ENCODE data around the gene IL17RC.

Gene IL17RC

DNA sequence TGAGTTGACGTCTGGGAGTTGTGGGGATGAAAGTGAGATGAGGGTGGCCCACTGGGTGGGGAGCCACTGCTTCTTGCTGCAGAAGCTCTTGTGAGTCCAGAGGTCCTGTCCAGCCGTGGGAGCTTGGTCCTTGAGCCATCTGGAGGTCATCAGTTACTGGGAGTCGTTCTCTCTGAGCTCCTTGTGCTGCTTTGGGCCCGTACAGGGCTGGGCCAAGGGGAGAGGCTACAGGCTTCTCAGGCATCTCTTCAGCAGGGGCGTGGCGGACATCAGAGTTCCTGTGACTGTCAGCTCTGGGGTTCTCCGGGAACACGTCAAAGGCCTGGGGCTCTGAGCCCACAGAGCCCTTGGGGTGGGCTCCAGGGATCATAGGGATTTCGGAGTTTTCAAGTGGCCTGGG is 32.7 kb downstream of the IL17RC start:
- H3K9me3 ChIP-seq (ENCODE audit: insufficient read depth, low read length), result no peaks in the 10 kb centered on the region
- H3K79me2 ChIP-seq (ENCODE audit: low read length), result no peaks in the 10 kb centered on the region
- no peak overlapping the region for H3K4me2 ChIP-seq (ENCODE audit: low read length)
- H2AFZ ChIP-seq (ENCODE audit: low read depth, low read length), result no peak overlapping the region
- H3K27me3 ChIP-seq (ENCODE audit: low read depth, low read length), result no peaks in the 10 kb centered on the region
- no peak overlapping the region for H3K27ac ChIP-seq (ENCODE audit: low read length)
- H3K4me1 ChIP-seq (ENCODE audit: low read length), result peaks cover 12% of the 10 kb centered on the region
- TF ChIP-seq EZH2phosphoT487 (IDR thresholded peaks at IDR 0.05; ENCODE audit: low read depth), result no peak
- TF ChIP-seq, protein P1, sequence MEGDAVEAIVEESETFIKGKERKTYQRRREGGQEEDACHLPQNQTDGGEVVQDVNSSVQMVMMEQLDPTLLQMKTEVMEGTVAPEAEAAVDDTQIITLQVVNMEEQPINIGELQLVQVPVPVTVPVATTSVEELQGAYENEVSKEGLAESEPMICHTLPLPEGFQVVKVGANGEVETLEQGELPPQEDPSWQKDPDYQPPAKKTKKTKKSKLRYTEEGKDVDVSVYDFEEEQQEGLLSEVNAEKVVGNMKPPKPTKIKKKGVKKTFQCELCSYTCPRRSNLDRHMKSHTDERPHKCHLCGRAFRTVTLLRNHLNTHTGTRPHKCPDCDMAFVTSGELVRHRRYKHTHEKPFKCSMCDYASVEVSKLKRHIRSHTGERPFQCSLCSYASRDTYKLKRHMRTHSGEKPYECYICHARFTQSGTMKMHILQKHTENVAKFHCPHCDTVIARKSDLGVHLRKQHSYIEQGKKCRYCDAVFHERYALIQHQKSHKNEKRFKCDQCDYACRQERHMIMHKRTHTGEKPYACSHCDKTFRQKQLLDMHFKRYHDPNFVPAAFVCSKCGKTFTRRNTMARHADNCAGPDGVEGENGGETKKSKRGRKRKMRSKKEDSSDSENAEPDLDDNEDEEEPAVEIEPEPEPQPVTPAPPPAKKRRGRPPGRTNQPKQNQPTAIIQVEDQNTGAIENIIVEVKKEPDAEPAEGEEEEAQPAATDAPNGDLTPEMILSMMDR (IDR thresholded peaks at IDR 0.05; ENCODE audit: low read depth, low read length), result no peak
- no peaks in the 10 kb centered on the region for H4K20me1 ChIP-seq (ENCODE audit: insufficient read depth, low read length)
- H3K36me3 ChIP-seq (replicated peaks; ENCODE audit: low read depth, low read length), result peaks cover 6% of the 10 kb centered on the region
- H3K4me3 ChIP-seq (ENCODE audit: low read length), result no peak overlapping the region
- no peak overlapping the region for H3K9ac ChIP-seq (ENCODE audit: low read length)

DNA sequence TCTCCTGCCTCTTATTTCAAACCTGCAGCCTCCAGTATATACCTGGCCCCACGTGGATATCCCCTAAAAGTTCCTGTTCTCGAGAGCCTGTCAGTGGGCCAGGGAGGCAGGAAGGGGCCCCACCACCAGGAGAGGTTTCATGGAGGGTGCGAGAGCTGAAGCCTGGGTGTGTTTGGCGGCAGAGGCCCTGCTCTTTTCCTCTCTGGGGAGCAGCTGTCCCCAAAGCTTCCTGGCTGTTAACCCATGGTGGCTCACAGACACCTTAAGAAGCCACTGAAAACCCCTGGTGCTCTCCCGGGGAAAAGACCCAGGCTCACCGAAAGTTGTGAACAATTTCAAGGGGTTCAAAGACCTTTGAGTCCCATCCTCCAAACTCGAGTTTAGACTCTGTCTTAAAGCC is 34.2 kb downstream of the IL17RC start:
- H3K9me3 ChIP-seq (ENCODE audit: insufficient read depth, low read length), result no peaks in the 10 kb centered on the region
- H3K4me2 ChIP-seq (ENCODE audit: low read length), result peak overlapping the region; percentile 90
- H2AFZ ChIP-seq (ENCODE audit: low read depth, low read length), result no peak overlapping the region
- H3K36me3 ChIP-seq (replicated peaks; ENCODE audit: low read depth, low read length), result peaks cover 6% of the 10 kb centered on the region
- H3K4me3 ChIP-seq (ENCODE audit: low read length), result peak overlapping the region; percentile 87
- H4K20me1 ChIP-seq (ENCODE audit: insufficient read depth, low read length), result no peaks in the 10 kb centered on the region
- no peak for TF ChIP-seq EZH2phosphoT487 (IDR thresholded peaks at IDR 0.05; ENCODE audit: low read depth)
- TF ChIP-seq, protein P1 (IDR thresholded peaks at IDR 0.05; ENCODE audit: low read depth, low read length), result no peak
- H3K27ac ChIP-seq (ENCODE audit: low read length), result peak overlapping the region; percentile 44
- no peaks in the 10 kb centered on the region for H3K79me2 ChIP-seq (ENCODE audit: low read length)
- peak overlapping the region; percentile 62; the same call in 1 of the 2 replicates for H3K9ac ChIP-seq (ENCODE audit: low read length)
- H3K27me3 ChIP-seq (ENCODE audit: low read depth, low read length), result no peaks in the 10 kb centered on the region
- H3K4me1 ChIP-seq (ENCODE audit: low read length), result peaks cover 12% of the 10 kb centered on the region

DNA sequence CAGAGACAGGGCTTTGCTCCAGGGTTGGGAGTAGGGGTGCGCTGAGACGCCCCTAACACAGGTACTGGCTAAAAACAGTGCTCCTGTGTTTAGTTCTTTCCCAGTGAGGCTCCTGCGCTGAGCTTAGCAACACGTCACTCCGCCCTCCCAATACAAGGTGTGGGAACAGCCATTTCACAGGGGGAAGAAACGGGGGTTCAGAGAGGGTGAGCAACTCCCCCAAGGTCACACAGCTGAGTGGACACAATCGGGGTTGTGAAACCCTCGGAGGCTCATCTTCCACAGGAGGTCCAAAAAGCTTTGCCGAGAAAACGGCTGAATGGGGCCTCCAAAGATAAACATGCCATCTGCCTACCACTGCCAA is 34.7 kb downstream of the IL17RC start:
- Histone ChIP-seq H4K20me1 (ENCODE audit: insufficient read depth, low read length) (no peaks in the 10 kb centered on the region), H3K36me3 (replicated peaks; ENCODE audit: low read depth, low read length) (peaks cover 6% of the 10 kb centered on the region), H3K9me3 (ENCODE audit: insufficient read depth, low read length) (no peaks in the 10 kb centered on the region), H3K79me2 (ENCODE audit: low read length) (no peaks in the 10 kb centered on the region), H3K9ac (ENCODE audit: low read length) (peak overlapping the region; percentile 62), H3K4me2 (ENCODE audit: low read length) (peak overlapping the region; percentile 90), H3K4me3 (ENCODE audit: low read length) (peak overlapping the region; percentile 87), H3K4me1 (ENCODE audit: low read length) (peaks cover 12% of the 10 kb centered on the region), H2AFZ (ENCODE audit: low read depth, low read length) (peak overlapping the region; percentile 61; the same call in 1 of the 2 replicates), H3K27me3 (ENCODE audit: low read depth, low read length) (no peaks in the 10 kb centered on the region), H3K27ac (ENCODE audit: low read length) (peak overlapping the region; percentile 44)
- TF ChIP-seq EZH2phosphoT487 (IDR thresholded peaks at IDR 0.05; ENCODE audit: low read depth), result no peak
- TF ChIP-seq, protein P1 (IDR thresholded peaks at IDR 0.05; ENCODE audit: low read depth, low read length), result no peak

DNA sequence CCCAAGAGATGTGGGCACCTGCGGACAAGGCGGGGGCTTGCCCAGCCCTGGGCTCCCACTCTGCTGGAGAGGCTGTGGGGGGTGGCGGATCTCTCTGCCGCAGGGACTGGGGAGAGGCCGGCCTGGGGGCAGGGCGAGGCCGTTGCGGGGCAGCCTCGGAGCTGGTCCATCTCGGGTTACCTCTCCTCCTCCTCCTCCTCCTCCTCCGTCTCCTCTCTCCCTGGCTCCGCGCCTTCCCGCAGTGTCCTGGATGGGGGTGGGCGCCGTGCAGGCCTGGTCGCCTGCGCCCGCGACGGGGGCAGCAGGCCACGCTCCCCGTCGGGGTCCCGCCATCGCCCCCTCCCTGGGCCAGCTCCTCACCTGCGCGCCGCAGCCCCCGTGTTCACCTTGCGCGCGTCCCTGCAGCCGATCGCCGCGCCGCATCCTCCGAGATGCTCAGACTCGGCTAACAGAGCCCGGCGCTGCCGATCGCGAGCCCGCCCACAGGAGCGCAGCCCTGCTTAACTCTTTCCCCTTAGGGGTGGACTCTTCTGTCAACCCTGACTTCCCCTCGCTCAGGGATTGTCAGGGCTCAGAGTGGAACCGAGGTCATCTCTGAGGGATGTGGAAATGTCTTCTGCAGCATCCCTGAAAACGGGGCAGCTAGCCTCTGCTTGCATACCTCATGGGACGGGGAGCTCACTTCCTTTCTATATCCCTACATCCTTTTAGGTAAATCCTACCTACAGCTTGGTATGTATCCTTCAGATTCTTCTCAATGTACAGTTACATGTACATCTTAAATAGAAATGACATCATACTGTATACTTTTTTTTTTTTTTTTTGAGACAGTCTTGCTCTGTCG is 35.3 kb downstream of the IL17RC start, which contains the start of gene PRRT3:
Gene PRRT3, minus strand, starts transcription at position 447 of the 844 bp plus-strand sequence. CDS start 2,293 bp downstream, outside the sequence.
- peaks cover 3% of the 10 kb centered on the region for H3K36me3 ChIP-seq (replicated peaks; ENCODE audit: low read depth, low read length)
- TF ChIP-seq, protein P1 (IDR thresholded peaks at IDR 0.05; ENCODE audit: low read depth, low read length), result no peak
- TF ChIP-seq EZH2phosphoT487 (IDR thresholded peaks at IDR 0.05; ENCODE audit: low read depth), result no peak
- no peaks in the 10 kb centered on the region for H3K9me3 ChIP-seq (ENCODE audit: insufficient read depth, low read length)
- no peaks in the 10 kb centered on the region for H4K20me1 ChIP-seq (ENCODE audit: insufficient read depth, low read length)
- H3K9ac ChIP-seq (ENCODE audit: low read length), result peak within 1 kb of the TSS; percentile 62
- peak within 1 kb of the TSS; percentile 90 for H3K4me2 ChIP-seq (ENCODE audit: low read length)
- peak within 1 kb of the TSS; percentile 44 for H3K27ac ChIP-seq (ENCODE audit: low read length)
- no peaks in the 10 kb centered on the region for H3K27me3 ChIP-seq (ENCODE audit: low read depth, low read length)
- H2AFZ ChIP-seq (ENCODE audit: low read depth, low read length), result peak within 1 kb of the TSS; percentile 61; the same call in 1 of the 2 replicates
- H3K4me3 ChIP-seq (ENCODE audit: low read length), result peak within 1 kb of the TSS; percentile 87
- peaks cover 12% of the 10 kb centered on the region for H3K4me1 ChIP-seq (ENCODE audit: low read length)
- no peaks in the 10 kb centered on the region for H3K79me2 ChIP-seq (ENCODE audit: low read length)
